ENCODE measurements around the gene CRK. TPM values are rescaled to one million over a fixed set of nuclear protein-coding genes. Genes with fewer than 3 reads are reported as not detected.
"Not testable (repeated sequence)": the region's sequence is repeated elsewhere in the genome, so short reads cannot be mapped to it uniquely, and the experiment has no call there.

CRK gene
- total RNA-seq, 1 donor, result 149 TPM

GRCh38 chr17:1464186-1464585 lies 8.2 kb upstream of the CRK start:
- DNase-seq (ENCODE audit: low read depth), result no peak
- H3K4me3 ChIP-seq (ENCODE audit: low read depth, low read length), result no peak overlapping the region
- TF ChIP-seq, protein P1, sequence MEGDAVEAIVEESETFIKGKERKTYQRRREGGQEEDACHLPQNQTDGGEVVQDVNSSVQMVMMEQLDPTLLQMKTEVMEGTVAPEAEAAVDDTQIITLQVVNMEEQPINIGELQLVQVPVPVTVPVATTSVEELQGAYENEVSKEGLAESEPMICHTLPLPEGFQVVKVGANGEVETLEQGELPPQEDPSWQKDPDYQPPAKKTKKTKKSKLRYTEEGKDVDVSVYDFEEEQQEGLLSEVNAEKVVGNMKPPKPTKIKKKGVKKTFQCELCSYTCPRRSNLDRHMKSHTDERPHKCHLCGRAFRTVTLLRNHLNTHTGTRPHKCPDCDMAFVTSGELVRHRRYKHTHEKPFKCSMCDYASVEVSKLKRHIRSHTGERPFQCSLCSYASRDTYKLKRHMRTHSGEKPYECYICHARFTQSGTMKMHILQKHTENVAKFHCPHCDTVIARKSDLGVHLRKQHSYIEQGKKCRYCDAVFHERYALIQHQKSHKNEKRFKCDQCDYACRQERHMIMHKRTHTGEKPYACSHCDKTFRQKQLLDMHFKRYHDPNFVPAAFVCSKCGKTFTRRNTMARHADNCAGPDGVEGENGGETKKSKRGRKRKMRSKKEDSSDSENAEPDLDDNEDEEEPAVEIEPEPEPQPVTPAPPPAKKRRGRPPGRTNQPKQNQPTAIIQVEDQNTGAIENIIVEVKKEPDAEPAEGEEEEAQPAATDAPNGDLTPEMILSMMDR (IDR thresholded peaks at IDR 0.05; ENCODE audit: insufficient read depth, low read depth, low read length), result no peak

- TF ChIP-seq, protein P1 (IDR thresholded peaks at IDR 0.05; ENCODE audit: insufficient read depth, low read depth, low read length), result no peak
- peak; percentile 52 for DNase-seq (ENCODE audit: low read depth)
- peak overlapping the region; percentile 23 for H3K4me3 ChIP-seq (ENCODE audit: low read depth, low read length)
Observed at GRCh38 chr17:1462164-1463112, 6.4 kb upstream of the CRK start.

GRCh38 chr17:1461198-1461944 lies 5.3 kb upstream of the CRK start:
- TF ChIP-seq, protein P1 (IDR thresholded peaks at IDR 0.05; ENCODE audit: insufficient read depth, low read depth, low read length), result no peak
- no peak overlapping the region for H3K4me3 ChIP-seq (ENCODE audit: low read depth, low read length)
- DNase-seq (ENCODE audit: low read depth), result no peak

DNA sequence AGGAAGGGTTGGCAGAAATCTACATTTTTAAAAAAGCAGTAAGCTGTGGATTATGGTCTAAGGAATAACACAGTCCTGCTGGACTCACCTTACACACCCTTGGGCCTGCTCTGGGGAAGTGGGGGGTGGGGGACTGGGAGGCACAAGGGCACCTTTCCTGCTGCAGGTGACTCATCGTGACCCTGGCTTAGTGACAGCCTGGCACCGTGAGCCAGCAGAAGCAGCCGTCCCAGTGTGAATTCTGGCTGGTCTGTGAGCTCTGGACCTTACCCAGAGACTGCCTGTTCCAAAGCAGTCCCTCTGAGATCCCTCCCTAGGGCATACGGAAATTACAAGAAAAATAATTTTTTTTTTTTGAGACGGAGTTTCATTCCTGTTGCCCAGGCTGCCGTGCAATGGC lies 4.2 kb upstream of the CRK start:
- TF ChIP-seq, protein P1 (IDR thresholded peaks at IDR 0.05; ENCODE audit: insufficient read depth, low read depth, low read length), result no peak
- no peak overlapping the region for H3K4me3 ChIP-seq (ENCODE audit: low read depth, low read length)
- no peak for DNase-seq (ENCODE audit: low read depth)

GRCh38 chr17:1455291-1455796 lies 688 bp downstream of the CRK start:
- TF ChIP-seq, protein P1 (IDR thresholded peaks at IDR 0.05; ENCODE audit: insufficient read depth, low read depth, low read length), result peak; percentile 70
- peak; percentile 75 for DNase-seq (ENCODE audit: low read depth)
- H3K4me3 ChIP-seq (ENCODE audit: low read depth, low read length), result peak overlapping the region; percentile 70

GRCh38 chr17:1454541-1454940 lies 1.5 kb downstream of the CRK start:
- DNase-seq (ENCODE audit: low read depth), result no peak
- H3K4me3 ChIP-seq (ENCODE audit: low read depth, low read length), result peak overlapping the region; percentile 70
- TF ChIP-seq, protein P1 (IDR thresholded peaks at IDR 0.05; ENCODE audit: insufficient read depth, low read depth, low read length), result no peak

GRCh38 chr17:1453694-1454093 lies 2.3 kb downstream of the CRK start:
- not testable (repeated sequence) for H3K4me3 ChIP-seq (ENCODE audit: low read depth, low read length); DNase-seq (ENCODE audit: low read depth)
